Heart left ventricle (tissue), 16 donors: ENCODE data around the gene COQ8A. TPM values are rescaled to one million over a fixed set of nuclear protein-coding genes. Genes with fewer than 3 reads are reported as not detected.

Experiments used
- ATAC-seq, 4 donors: fragments of 200-7000 bp; cut with Tn5 transposase; one replicate each; pipeline ENCODE4 v1.9.1; 2020 to 2022; ENCODE audit warnings: moderate library complexity in 4 of 4, mild to moderate bottlenecking in 3 of 4, moderate number of reproducible peaks in 1 of 4
- DNase-seq, 5 donors: peaks; one replicate each; pipeline ENCODE4 v3.0.0-alpha.2; 2020
- H3K27ac ChIP-seq, 12 donors: fragments of 200-600 bp; sonication (generic) in 4 of 12; one replicate each; pipeline versions ENCODE4 v1.5.0 to v1.8.0; 2016 to 2022; ENCODE audit warnings: mild to moderate bottlenecking in 2 of 12
- H3K27me3 ChIP-seq, 9 donors: fragments of 200-600 bp; sonication (generic) in 2 of 9; one replicate each; pipeline versions ENCODE4 v1.5.1 to v1.8.0; 2016 to 2022; ENCODE audit warnings: mild to moderate bottlenecking in 3 of 9
- H3K36me3 ChIP-seq, 9 donors: fragments of 200-600 bp; sonication (generic) in 2 of 9; one replicate each; pipeline versions ENCODE4 v1.5.0 to v1.8.0; 2018 to 2022; ENCODE audit warnings: mild to moderate bottlenecking in 2 of 9
- H3K4me1 ChIP-seq, 12 donors: fragments of 200-600 bp; sonication (generic) in 4 of 12; one replicate each; pipeline versions ENCODE4 v1.5.0 to v1.8.0; 2016 to 2022; ENCODE audit warnings: mild to moderate bottlenecking in 3 of 12
- H3K4me3 ChIP-seq, 12 donors: fragments of 200-600 bp; sonication (generic) in 4 of 12; one replicate each; pipeline versions ENCODE4 v1.5.0 to v1.8.0; 2017 to 2022; ENCODE audit warnings: mild to moderate bottlenecking in 9 of 12, moderate library complexity in 4 of 12
- H3K9me3 ChIP-seq, 12 donors: fragments of 200-600 bp; sonication (generic) in 4 of 12; one replicate each; pipeline versions ENCODE4 v1.5.0 to v1.8.0; 2016 to 2022; ENCODE audit warnings: mild to moderate bottlenecking in 1 of 12
- POLR2A ChIP-seq, 2 donors: fragments of 450-650 bp; IDR thresholded peaks; one replicate each; pipeline ENCODE4 v1.6.1; 2017; ENCODE audit warnings: antibody characterized with exemption in 2 of 2, mild to moderate bottlenecking in 2 of 2, moderate library complexity in 2 of 2
- WGBS, 4 donors: extraction: QIAGEN DNeasy Blood & Tissue Kit in 2 of 4; methylation state at CpG; one replicate each; pipeline versions ENCODE4 v1.1.5 to v1.1.7; 2013 to 2018; 5-methylcytosine and 5-hydroxymethylcytosine counted together
- intact Hi-C, 10 donors: fragments of 100-400 bp; cut with DNase I; formaldehyde crosslinking; loops; one replicate each; pipeline versions ENCODE4 v1.11.1 to v1.14.2; 2022
- polyA plus RNA-seq, 2 donors: library from polyadenylated mRNA; stranded (reverse); fragments of 200-250 nt; gene quantifications; one replicate each; pipeline ENCODE4 v1.2.3, GENCODE V29; 2013
- total RNA-seq, 9 donors: library from RNA; depleted of rRNA in 2 of 9; stranded (reverse); fragments of >200 nt in 2 of 9; fragmentation: NEBNext Ultra II Directional in 3 of 9; extraction: Animal tissue kit (Norgen Biotek cat#: 25700) in 3 of 9; gene quantifications; one replicate each; pipeline versions ENCODE4 v1.1.0 to v1.2.4, GENCODE V29; 2016 to 2023
- TF ChIP-seq, protein P1 (sequence below), 12 donors: fragments of 200-600 bp; sonication (generic) in 4 of 12; IDR thresholded peaks; one replicate each; pipeline versions ENCODE4 v1.5.0 to v1.8.0; 2018 to 2022; ENCODE audit warnings: antibody characterized with exemption in 12 of 12, mild to moderate bottlenecking in 5 of 12
- donor health status: ischemic (EF 13 %, LVEDD 7.1; RV severe dilation, severe dysfunction).
- donor health status: healthy with polysubstance abuse.
- donor health status: DM: no; HTN: yes; CAD: no.
- donor health status: DM: no; HTN: no; CAD: no.
- donor health status: ischemic (EF 25% LVEDD 6.9; RV normal size, moderate dysfunction).
- donor health status: ischemic (EF 25% LVEDD 5.7; RV mildly dilated, moderate dysfunction).
- donor health status: healthy.
- donor health status: DM: yes; HTN: yes; CAD: no.
- donor health status: ischemic (EF 35%, LVEDD 5.7; RV mildly dilated, moderate dysfunction).
- donor health status: nonischemic (EF 11% LVEDD 7.7; RV severe dilation, severe dysfunction).
- donor health status: DM: yes; HTN: yes; CAD: no.
- donor health status: PGD.
- donor health status: ischemic (EF 29% LVEDD 5.4; RV normal size, mild dysfunction).
- donor health status: nonischemic (EF 23%, LVEDD 6.1; RV moderate dilation, normal function).

COQ8A gene
- total and polyA plus RNA-seq, 11 donors = 141 to 915 (median 269) TPM

GRCh38 chr1:226943927-226944326 lies 3.8 kb downstream of the COQ8A start:
- H3K27me3 ChIP-seq = no peaks in the 10 kb centered on the region
- H3K9me3 ChIP-seq = peaks cover 0 to 8% (median 0%) of the 10 kb centered on the region in 12 donors
- H3K27ac ChIP-seq = peak overlapping the region in 11 of 12 donors; percentile 60 to 99 (median 94)
- no peak for DNase-seq
- intact Hi-C loops = loop anchor here in 4 of 10 donors (5.0 kb wide), 2 partner anchors 38 to 43 kb away; no protein-coding TSS in a partner anchor
- no peak for ATAC-seq
- H3K36me3 ChIP-seq = no peaks in the 10 kb centered on the region
- 58 to 71% (median 66%) methylated on average over 2 of the region's 2 CpGs for WGBS, 4 donors
- peaks cover 3 to 74% (median 56%) of the 10 kb centered on the region in 12 donors for H3K4me1 ChIP-seq
- H3K4me3 ChIP-seq = peak overlapping the region in 4 of 12 donors; percentile 6 to 98 (median 51)
- no peak for TF ChIP-seq POLR2A (IDR thresholded peaks at IDR 0.05)
- TF ChIP-seq, protein P1, sequence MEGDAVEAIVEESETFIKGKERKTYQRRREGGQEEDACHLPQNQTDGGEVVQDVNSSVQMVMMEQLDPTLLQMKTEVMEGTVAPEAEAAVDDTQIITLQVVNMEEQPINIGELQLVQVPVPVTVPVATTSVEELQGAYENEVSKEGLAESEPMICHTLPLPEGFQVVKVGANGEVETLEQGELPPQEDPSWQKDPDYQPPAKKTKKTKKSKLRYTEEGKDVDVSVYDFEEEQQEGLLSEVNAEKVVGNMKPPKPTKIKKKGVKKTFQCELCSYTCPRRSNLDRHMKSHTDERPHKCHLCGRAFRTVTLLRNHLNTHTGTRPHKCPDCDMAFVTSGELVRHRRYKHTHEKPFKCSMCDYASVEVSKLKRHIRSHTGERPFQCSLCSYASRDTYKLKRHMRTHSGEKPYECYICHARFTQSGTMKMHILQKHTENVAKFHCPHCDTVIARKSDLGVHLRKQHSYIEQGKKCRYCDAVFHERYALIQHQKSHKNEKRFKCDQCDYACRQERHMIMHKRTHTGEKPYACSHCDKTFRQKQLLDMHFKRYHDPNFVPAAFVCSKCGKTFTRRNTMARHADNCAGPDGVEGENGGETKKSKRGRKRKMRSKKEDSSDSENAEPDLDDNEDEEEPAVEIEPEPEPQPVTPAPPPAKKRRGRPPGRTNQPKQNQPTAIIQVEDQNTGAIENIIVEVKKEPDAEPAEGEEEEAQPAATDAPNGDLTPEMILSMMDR (IDR thresholded peaks at IDR 0.05) = no peak

GRCh38 chr1:226945106-226945857 lies 5.2 kb downstream of the COQ8A start:
- no peak for TF ChIP-seq POLR2A (IDR thresholded peaks at IDR 0.05)
- TF ChIP-seq, protein P1 (IDR thresholded peaks at IDR 0.05) = no peak
- Histone ChIP-seq H3K4me1 (peaks cover 3 to 79% (median 57%) of the 10 kb centered on the region in 12 donors), H3K9me3 (peaks cover 0 to 8% (median 0%) of the 10 kb centered on the region in 12 donors), H3K27ac (peak overlapping the region; percentile 37 to 99 (median 83)), H3K27me3 (no peaks in the 10 kb centered on the region), H3K36me3 (peaks cover 0 to 9% (median 0%) of the 10 kb centered on the region in 9 donors), H3K4me3 (peak overlapping the region in 2 of 12 donors; percentile 24 to 98)
- WGBS, 4 donors = 33 to 56% (median 39%) methylated on average over 16 to 19 of the region's 19 CpGs
- intact Hi-C loops = no loop called here
- DNase-seq = no peak
- ATAC-seq = peak; percentile 36 to 70 (median 44)

- H3K27ac ChIP-seq = peak overlapping the region; percentile 37 to 99 (median 83)
- ATAC-seq = no peak
Observed at GRCh38 chr1:226945858-226946245, 5.8 kb downstream of the COQ8A start.

DNA sequence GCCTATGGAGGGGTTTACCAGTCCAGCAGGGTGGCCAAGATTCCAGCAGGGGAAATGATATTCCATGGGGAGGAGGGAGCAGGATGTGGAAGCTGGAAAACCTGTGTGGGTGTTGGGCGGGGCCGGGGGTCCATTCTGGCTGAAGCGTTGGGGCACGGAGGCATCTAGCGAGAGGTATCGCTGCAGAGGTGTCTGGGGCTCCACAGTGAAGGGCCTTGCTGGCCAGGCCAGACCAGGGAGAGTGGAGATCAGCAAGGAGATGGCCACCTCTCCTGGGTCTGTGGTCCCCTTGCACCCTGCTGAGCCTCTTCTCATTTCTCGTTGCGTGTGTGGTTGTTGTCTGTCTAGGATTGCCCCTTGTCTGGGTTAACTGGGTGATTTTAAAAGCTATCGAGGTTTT lies 6.2 kb downstream of the COQ8A start:
- intact Hi-C loops = no loop called here
- H3K4me1 ChIP-seq = peaks cover 0 to 81% (median 55%) of the 10 kb centered on the region in 12 donors

More at GRCh38 chr1:226945858-226946245, 5.8 kb downstream of the COQ8A start:
- DNase-seq = no peak
- 55 to 70% (median 64%) methylated on average over 7 to 8 of the region's 8 CpGs for WGBS, 4 donors
- Histone ChIP-seq H3K4me3 (peak overlapping the region in 2 of 12 donors; percentile 24 to 98), H3K4me1 (peaks cover 2 to 81% (median 55%) of the 10 kb centered on the region in 12 donors), H3K36me3 (peaks cover 0 to 10% (median 0%) of the 10 kb centered on the region in 9 donors), H3K9me3 (peaks cover 0 to 8% (median 0%) of the 10 kb centered on the region in 12 donors), H3K27me3 (no peaks in the 10 kb centered on the region)
- no peak for TF ChIP-seq POLR2A (IDR thresholded peaks at IDR 0.05)
- TF ChIP-seq, protein P1 (IDR thresholded peaks at IDR 0.05) = no peak
- intact Hi-C loops = no loop called here

More for the DNA sequence above, 6.2 kb downstream of the COQ8A start:
- ATAC-seq (peak in 1 of 4 donors; percentile 5), DNase-seq (no peak)
- H3K4me3 ChIP-seq = peak overlapping the region in 1 of 12 donors; percentile 24
- 66 to 79% (median 74%) methylated on average over 9 of the region's 9 CpGs for WGBS, 4 donors
- peaks cover 0 to 10% (median 0%) of the 10 kb centered on the region in 9 donors for H3K36me3 ChIP-seq
- H3K27ac ChIP-seq = peak overlapping the region in 11 of 12 donors; percentile 13 to 99 (median 82)
- TF ChIP-seq, protein P1 (IDR thresholded peaks at IDR 0.05) = no peak
- TF ChIP-seq POLR2A (IDR thresholded peaks at IDR 0.05) = no peak
- peaks cover 0 to 8% (median 0%) of the 10 kb centered on the region in 12 donors for H3K9me3 ChIP-seq
- no peaks in the 10 kb centered on the region for H3K27me3 ChIP-seq
